H1 (cell line): ENCODE results near the gene AGPAT2. TPM values are rescaled to one million over a fixed set of nuclear protein-coding genes. Genes with fewer than 3 reads are reported as not detected.
A peak's percentile ranks its signal among the peaks of the same experiment; 100 is the strongest.

ENCODE experiments used
- CTCF ChIA-PET: fragments of 300-600 bp; sonication (Branson Sonifier 250); formaldehyde crosslinking; loops from one replicate; lab custom pipeline; 2021; ENCODE audit not compliant: partially characterized antibody; lab: Charles Lee
- POLR2A ChIA-PET: fragments of 300-600 bp; sonication (Branson Sonifier 250); formaldehyde crosslinking; loops from one replicate; lab custom pipeline; 2021; ENCODE audit warnings: inconsistent platforms; ENCODE audit not compliant: partially characterized antibody; lab: Charles Lee
- DNase-seq, 2 experiments: peaks; one replicate each; pipeline versions ENCODE4 v3.0.0 to v3.0.0-alpha.2; 2010 to 2022; ENCODE audit warnings: low spot score in 2 of 2, low read depth in 1 of 2, mixed read lengths in 1 of 2
- FAIRE-seq: peaks from 2 replicates; lab custom pipeline; 2011; peaks lifted over from hg19 to GRCh38; lab: Jason Lieb, UNC
- H2AFZ ChIP-seq: 2 replicates; pipeline ENCODE4 v1.8.1; 2012; ENCODE audit warnings: low read length, inconsistent platforms
- H2AK5ac ChIP-seq: 2 replicates; pipeline ENCODE4 v1.6.1; 2013; ENCODE audit warnings: low read depth, low read length
- H2BK120ac ChIP-seq: replicated peaks from 2 replicates; pipeline ENCODE3; 2013; ENCODE audit warnings: low read depth, low read length, inconsistent platforms
- H2BK12ac ChIP-seq: 2 replicates; pipeline ENCODE4 v1.6.1; 2013; ENCODE audit warnings: low read depth, low read length
- H2BK15ac ChIP-seq: 2 replicates; pipeline ENCODE4 v1.6.1; 2013; ENCODE audit warnings: low read length
- H2BK20ac ChIP-seq: 2 replicates; pipeline ENCODE4 v1.6.1; 2013; ENCODE audit warnings: low read length
- H2BK5ac ChIP-seq: 2 replicates; pipeline ENCODE4 v1.6.1; 2013; ENCODE audit warnings: low read depth, low read length
- H3K14ac ChIP-seq: 2 replicates; pipeline ENCODE4 v1.6.1; 2013; ENCODE audit warnings: inconsistent platforms; ENCODE audit not compliant: insufficient read length
- H3K18ac ChIP-seq: 2 replicates; pipeline ENCODE4 v1.6.1; 2013; ENCODE audit warnings: low read length; ENCODE audit errors: extremely low read depth
- H3K23ac ChIP-seq: 2 replicates; pipeline ENCODE4 v1.6.1; 2013; ENCODE audit warnings: inconsistent platforms; ENCODE audit not compliant: insufficient read length
- H3K23me2 ChIP-seq: 2 replicates; pipeline ENCODE4 v1.6.1; 2013; ENCODE audit warnings: low read depth, low read length
- H3K27ac ChIP-seq: 2 replicates; pipeline ENCODE4 v1.6.1; 2011; ENCODE audit warnings: low read depth, low read length, inconsistent platforms
- H3K27me3 ChIP-seq, 4 experiments: replicated peaks in 1 of 4; 1 replicate in 1 of 4; 2 replicates in 3 of 4; pipeline versions ENCODE4 v1.6.1 to v1.8.1; 2011 to 2013; ENCODE audit warnings: low read length in 3 of 4, mild to moderate bottlenecking in 3 of 4, inconsistent platforms in 2 of 4, mixed read lengths in 2 of 4, moderate library complexity in 1 of 4; ENCODE audit not compliant: control insufficient read depth in 3 of 4, insufficient read depth in 3 of 4; ENCODE audit errors: extremely low read depth in 1 of 4
- H3K36me3 ChIP-seq, 4 experiments: 2 replicates each; pipeline versions ENCODE4 v1.6.1 to v1.8.1; 2011 to 2013; ENCODE audit warnings: mild to moderate bottlenecking in 4 of 4, low read length in 3 of 4, moderate library complexity in 2 of 4, control low read depth in 1 of 4, inconsistent platforms in 1 of 4; ENCODE audit not compliant: insufficient read depth in 4 of 4, control insufficient read depth in 2 of 4
- H3K4ac ChIP-seq: replicated peaks from 2 replicates; pipeline ENCODE3; 2013; ENCODE audit warnings: low read length, low read depth, mixed read lengths, inconsistent platforms; ENCODE audit not compliant: insufficient read length
- H3K4me1 ChIP-seq, 4 experiments: replicated peaks in 1 of 4; 1 replicate in 1 of 4; 2 replicates in 3 of 4; pipeline versions ENCODE4 v1.6.1 to v1.8.1; 2011 to 2013; ENCODE audit warnings: low read length in 3 of 4, inconsistent platforms in 2 of 4, mixed read lengths in 1 of 4; ENCODE audit not compliant: insufficient read depth in 4 of 4, control insufficient read depth in 3 of 4
- H3K4me2 ChIP-seq, 2 experiments: 2 replicates each; pipeline versions ENCODE4 v1.6.1 to v1.8.1; 2011 to 2013; ENCODE audit warnings: low read depth in 2 of 2, low read length in 2 of 2, control low read depth in 1 of 2, inconsistent platforms in 1 of 2, mild to moderate bottlenecking in 1 of 2; ENCODE audit not compliant: insufficient read depth in 1 of 2
- H3K4me3 ChIP-seq, 4 experiments: fragments of 200-600, 300-600 bp in 1 of 4; sonication (generic), shearing (Covaris generic), sonication (Bioruptor Twin) in 1 of 4; 2 replicates each; pipeline versions ENCODE4 v1.5.1 to v1.8.1; 2011 to 2016; ENCODE audit warnings: low read length in 4 of 4, low read depth in 3 of 4, control low read depth in 2 of 4, inconsistent platforms in 2 of 4, mild to moderate bottlenecking in 2 of 4, mixed read lengths in 1 of 4, moderate library complexity in 1 of 4; ENCODE audit not compliant: insufficient read depth in 2 of 4; ENCODE audit errors: extremely low read depth in 1 of 4
- H3K56ac ChIP-seq: replicated peaks from 2 replicates; pipeline ENCODE3; 2013; ENCODE audit warnings: low read depth, mild to moderate bottlenecking, mixed read lengths, low read length, inconsistent platforms; ENCODE audit not compliant: insufficient read length
- H3K79me1 ChIP-seq: 2 replicates; pipeline ENCODE4 v1.6.1; 2013; ENCODE audit warnings: low read depth, low read length, control low read depth
- H3K79me2 ChIP-seq, 2 experiments: 2 replicates each; pipeline versions ENCODE4 v1.6.1 to v1.8.1; 2012 to 2013; ENCODE audit warnings: low read length in 2 of 2, mild to moderate bottlenecking in 2 of 2, inconsistent platforms in 1 of 2; ENCODE audit not compliant: insufficient read depth in 2 of 2, control insufficient read depth in 1 of 2
- H3K9ac ChIP-seq, 4 experiments: replicated peaks in 1 of 4; 1 replicate in 1 of 4; 2 replicates in 3 of 4; pipeline versions ENCODE4 v1.6.1 to v1.8.1; 2011 to 2013; ENCODE audit warnings: low read depth in 3 of 4, low read length in 3 of 4, control low read depth in 2 of 4, mild to moderate bottlenecking in 2 of 4, moderate library complexity in 2 of 4, inconsistent platforms in 1 of 4; ENCODE audit errors: extremely low read depth in 1 of 4
- H3K9me3 ChIP-seq, 2 experiments: 2 replicates each; pipeline versions ENCODE4 v1.6.1 to v1.8.1; 2012 to 2013; ENCODE audit warnings: mild to moderate bottlenecking in 2 of 2, moderate library complexity in 2 of 2, control low read depth in 1 of 2, inconsistent platforms in 1 of 2, low read depth in 1 of 2, low read length in 1 of 2, mixed read lengths in 1 of 2; ENCODE audit not compliant: insufficient read depth in 2 of 2
- H4K20me1 ChIP-seq, 2 experiments: replicated peaks in 1 of 2; 2 replicates each; pipeline versions ENCODE3 to v1.8.1; 2011 to 2013; ENCODE audit warnings: inconsistent platforms in 2 of 2, low read length in 2 of 2, mild to moderate bottlenecking in 1 of 2; ENCODE audit not compliant: insufficient read depth in 2 of 2, control insufficient read depth in 1 of 2
- H4K5ac ChIP-seq: 2 replicates; pipeline ENCODE4 v1.6.1; 2013; ENCODE audit warnings: low read length, low read depth, mixed read lengths, inconsistent platforms; ENCODE audit not compliant: insufficient read length
- H4K8ac ChIP-seq: 2 replicates; pipeline ENCODE4 v1.8.0; 2013; ENCODE audit warnings: mild to moderate bottlenecking, moderate library complexity, low read length, inconsistent platforms; ENCODE audit not compliant: insufficient read depth; ENCODE audit errors: extremely low read depth
- H4K91ac ChIP-seq: replicated peaks from 2 replicates; pipeline ENCODE3; 2013; ENCODE audit warnings: low read length, mixed read lengths, inconsistent platforms; ENCODE audit not compliant: insufficient read length
- GABPA ChIP-seq: IDR thresholded peaks from 2 replicates; pipeline ENCODE4 v1.6.1; 2011; ENCODE audit warnings: mild to moderate bottlenecking, low read length, moderate library complexity, borderline replicate concordance; ENCODE audit not compliant: insufficient read depth
- POLR2A ChIP-seq, 2 experiments: IDR thresholded peaks; 1 replicate in 1 of 2; 2 replicates in 1 of 2; pipeline ENCODE4 v1.6.1; 2011; ENCODE audit warnings: low read depth in 2 of 2, low read length in 2 of 2, mild to moderate bottlenecking in 2 of 2; ENCODE audit errors: control extremely low read depth in 1 of 2
- SIN3A ChIP-seq, 2 experiments: IDR thresholded peaks in 1 of 2; conservative IDR thresholded peaks in 1 of 2; 2 replicates each; pipeline ENCODE4 v1.6.1; 2011 to 2012; ENCODE audit warnings: low read length in 2 of 2, improper control_type of control experiment in 1 of 2, low read depth in 1 of 2, mild to moderate bottlenecking in 1 of 2
- SP2 ChIP-seq: IDR thresholded peaks from 2 replicates; pipeline ENCODE4 v1.6.1; 2012; ENCODE audit warnings: mild to moderate bottlenecking, low read length, inconsistent platforms
- WGBS, 2 experiments: shearing (Covaris generic) in 1 of 2; methylation state at CpG; one replicate each; pipeline versions ENCODE4 v1.1.6 to v1.1.7; 2013 to 2015; ENCODE audit warnings: low lambda C conversion rate in 2 of 2, mixed read lengths in 2 of 2, inconsistent platforms in 1 of 2, low coverage in 1 of 2, missing lambda C conversion rate in 1 of 2; ENCODE audit not compliant: insufficient replicate concordance in 2 of 2, insufficient coverage in 1 of 2, insufficient read length in 1 of 2; ENCODE audit errors: extremely low coverage in 1 of 2, missing lambda C conversion rate in 1 of 2; 5-methylcytosine and 5-hydroxymethylcytosine counted together
- polyA plus RNA-seq, 7 experiments: library from polyadenylated mRNA; depleted of rRNA in 3 of 7; stranded (reverse) in 5 of 7; unstranded in 2 of 7; fragments of >200 nt in 5 of 7; fragments of 200-250 nt in 2 of 7; gene quantifications; 1 replicate in 5 of 7; 2 replicates in 1 of 7; 4 replicates in 1 of 7; pipeline versions ENCODE4 v1.2.1 to v1.2.3, GENCODE V29; 2011 to 2013; ENCODE audit warnings: missing spikeins in 2 of 7, mixed read lengths in 2 of 7
- total RNA-seq: library from RNA; stranded (reverse); fragmentation: NEBNext Ultra II Directional; extraction: Animal tissue kit (Norgen Biotek cat#: 25700); gene quantifications from 2 replicates; pipeline ENCODE4 v1.2.1, GENCODE V29; 2021

Gene AGPAT2
- total and polyA plus RNA-seq, 2 of the 8 experiments (the other 6 are each of a cell fraction or from before 2014, with no cell fraction given), result 31.6 to 37.6 TPM

- 78% methylated on average over 17 of the region's 20 CpGs; no CpG with 5 or more reads in 1 of the 2 experiments for WGBS, 2 experiments
- no peak overlapping the region for H3K14ac ChIP-seq
- H2BK20ac ChIP-seq, result no peak overlapping the region
- no peak overlapping the region for H3K23ac ChIP-seq
- H3K23me2 ChIP-seq, result no peaks in the 10 kb centered on the region; the same call in 1 of the 2 replicates
- no peak overlapping the region for H3K18ac ChIP-seq
- H4K91ac ChIP-seq, result no peak overlapping the region
- no peak overlapping the region for H3K4me2 ChIP-seq
- TF ChIP-seq GABPA (peak; percentile 16; the same call in 1 of the 2 replicates), SP2 (no peak), POLR2A (IDR thresholded peaks at IDR 0.05; ENCODE audit: control extremely low read depth in 1 of 2, low read depth in 2 of 2, low read length in 2 of 2) (peak in 1 of 2 experiments; percentile 19; a peak in 1 of 3 replicates), SIN3A (conservative IDR thresholded peaks at IDR 0.05 in 1 of 2, IDR thresholded peaks at IDR 0.05 in 1 of 2; ENCODE audit: low read depth in 1 of 2, low read length in 2 of 2) (0 out of 4 replicates have a peak, but pooled peaks of 1 of the 2 experiments have one; percentile 35)
- H3K79me2 ChIP-seq, result peaks cover 0 to 2% of the 10 kb centered on the region in 2 experiments; a peak in 1 of 4 replicates
- no peaks in the 10 kb centered on the region for H3K27me3 ChIP-seq
- no peak overlapping the region for H2AK5ac ChIP-seq
- no peak overlapping the region for H3K27ac ChIP-seq
- H3K9me3 ChIP-seq, result no peaks in the 10 kb centered on the region
- FAIRE-seq, result no peak
- POLR2A ChIA-PET, result interaction anchor here (1.1 to 11.2 kb wide), 4 partner anchors 7 to 23 kb away, joined by 3 to 223 read pairs (median 32); partner anchors contain the start of genes DIPK1B and LCN10
- H3K4ac ChIP-seq, result no peak overlapping the region
- H3K9ac ChIP-seq, result no peak overlapping the region; a peak in 1 of 7 replicates
- H3K4me3 ChIP-seq, result no peak overlapping the region
- H4K8ac ChIP-seq, result peak overlapping the region; percentile 25; the same call in 1 of the 2 replicates
- no peak overlapping the region for H4K5ac ChIP-seq
- H2BK120ac ChIP-seq, result no peak overlapping the region
- peaks cover 6% of the 10 kb centered on the region for H3K79me1 ChIP-seq
- 0 out of 2 replicates have a peak overlapping the region, but pooled peaks have one; percentile 16 for H2BK5ac ChIP-seq
- H3K4me1 ChIP-seq, result peaks cover 0 to 7% (median 1%) of the 10 kb centered on the region in 4 experiments; a peak in 3 of 7 replicates
- H4K20me1 ChIP-seq, result peaks cover 11 to 34% of the 10 kb centered on the region in 2 experiments
- H3K36me3 ChIP-seq, result peaks cover 10 to 33% (median 21%) of the 10 kb centered on the region in 4 experiments; a peak in 6 of 8 replicates
- DNase-seq, result no peak
- H3K56ac ChIP-seq, result no peak overlapping the region
- H2AFZ ChIP-seq, result no peak overlapping the region
- CTCF ChIA-PET, result interaction anchor here (0.6 to 9.2 kb wide), 7 partner anchors 8 to 371 kb away, joined by 3 to 62 read pairs (median 4); partner anchors contain the start of gene LCN8
- no peak overlapping the region for H2BK15ac ChIP-seq
- H2BK12ac ChIP-seq, result no peak overlapping the region
Observed at GRCh38 chr9:136720251-136720897, 33.1 kb upstream of the AGPAT2 start.
